Epithelial cell of umbilical artery (primary cell): Measurements from ENCODE around the gene LDAF1. TPM values are rescaled to one million over a fixed set of nuclear protein-coding genes. Genes with fewer than 3 reads are reported as not detected.

ENCODE experiments used
- total RNA-seq: library from RNA; depleted of rRNA; stranded (reverse); fragments of >200 nt; gene quantifications from 2 replicates; pipeline ENCODE4 v1.2.3, GENCODE V29; 2014

Gene LDAF1
- total RNA-seq, result 30.2 and 45.1 TPM in 2 replicates

DNA sequence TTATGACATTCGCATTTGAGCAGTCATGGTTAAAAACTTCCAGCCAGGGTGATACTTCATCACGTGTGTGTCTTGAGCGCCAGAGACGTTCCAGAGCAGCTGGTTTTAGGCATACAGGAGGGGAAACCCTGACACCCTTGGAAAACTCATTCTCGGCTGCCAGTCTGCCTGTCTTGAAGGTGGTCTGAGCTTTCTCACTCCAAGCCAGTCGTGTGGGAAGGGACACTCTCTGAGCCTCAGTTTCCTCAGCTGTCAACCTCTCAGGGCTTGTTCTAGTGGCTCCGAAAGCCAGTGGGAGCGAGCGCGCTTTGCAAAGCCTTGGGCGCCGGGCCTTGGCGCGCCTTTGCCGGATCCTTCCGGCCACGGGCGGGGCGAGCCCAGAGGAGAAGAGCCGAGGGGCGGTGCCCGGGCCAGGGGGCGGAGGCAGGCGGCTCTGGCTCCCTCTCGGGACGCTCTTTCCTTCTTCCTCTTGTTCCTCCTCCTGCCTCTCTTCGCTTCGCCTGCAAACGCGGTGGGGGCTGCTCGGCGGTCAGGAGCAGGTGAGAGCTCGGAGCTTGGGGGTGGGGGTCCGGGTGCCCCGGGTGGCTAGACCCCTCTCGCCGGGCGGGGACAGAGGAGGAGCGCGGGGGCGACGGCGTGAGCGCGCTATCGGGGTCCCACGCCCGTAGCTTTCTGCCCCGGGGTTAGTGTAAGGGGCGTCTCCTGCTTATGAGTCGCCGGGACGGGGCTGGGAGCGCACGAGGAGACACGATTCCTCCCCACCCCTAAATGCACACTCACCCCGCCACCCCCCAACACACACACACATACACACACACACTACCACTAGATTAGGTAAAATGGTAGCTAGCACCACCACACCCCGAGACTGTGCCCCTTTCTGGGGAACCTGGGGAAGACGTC, at the start of gene LDAF1:
Gene LDAF1, plus strand, starts transcription at position 467 of the 903 bp plus-strand sequence. CDS start 2,509 bp downstream, outside the sequence.

DNA sequence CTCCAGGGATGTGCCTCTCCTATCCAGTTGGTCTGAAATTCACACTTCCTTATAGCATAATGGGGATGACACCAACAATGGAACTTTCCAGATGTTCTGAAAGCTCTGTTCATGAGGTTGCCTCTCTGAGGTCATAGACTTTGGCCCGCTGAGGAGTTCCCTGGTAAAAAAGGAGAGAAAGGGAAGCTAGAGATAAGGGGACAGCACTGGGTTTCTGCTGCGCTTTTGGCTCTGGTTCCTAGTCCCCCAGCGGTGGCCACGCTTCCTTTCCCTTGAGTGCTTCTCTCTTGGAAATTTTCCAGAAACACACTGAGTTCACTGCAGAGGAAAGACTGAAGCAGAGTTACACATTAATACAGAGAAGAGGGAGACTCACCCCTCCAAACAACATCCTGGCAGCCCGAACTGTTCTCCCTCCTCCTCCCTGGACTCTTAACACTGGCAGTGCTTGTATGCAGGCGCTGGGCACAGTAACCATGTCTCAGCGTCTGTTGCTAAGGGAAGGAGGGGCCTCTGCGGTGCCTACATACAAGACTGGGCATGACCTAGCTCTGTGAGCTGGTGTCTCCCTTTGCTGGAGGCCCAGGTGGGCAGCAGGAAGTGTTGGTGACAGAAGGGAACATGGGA, 8.0 kb upstream of the LDAF1 start, which contains the start of gene DNAH3:
Gene DNAH3, minus strand, starts transcription at position 472 of the 627 bp plus-strand sequence. CDS start 527 bp downstream, outside the sequence.

DNA sequence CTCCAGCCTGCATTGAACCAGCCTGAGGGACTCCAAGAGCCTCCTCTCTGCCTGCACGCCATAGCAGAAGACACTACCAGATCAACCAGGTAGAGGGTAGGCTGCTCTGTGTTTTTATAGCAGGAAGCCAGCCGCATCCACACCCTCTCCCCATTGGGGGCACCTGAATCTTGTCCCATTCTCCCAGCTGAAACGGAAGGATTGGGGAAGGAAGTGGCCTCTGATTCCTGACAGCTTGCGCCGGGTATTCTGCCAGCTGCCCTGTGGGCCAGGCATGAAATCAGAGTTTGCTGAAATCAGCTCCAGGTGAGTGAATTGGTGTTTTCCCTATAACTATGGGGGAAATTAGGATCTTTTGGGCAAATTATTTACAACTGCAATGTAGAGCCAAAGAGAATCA, 53.0 kb downstream of the LDAF1 start, which contains the start of gene ZP2:
Gene ZP2, minus strand, starts transcription at position 89 of the 400 bp plus-strand sequence. Its CDS starts 27 bp downstream, at position 62.

Other genes starting within 250 kb of the LDAF1 start
- under 0.01 and 0.15 TPM in 2 replicates for gene DNAH3, start 7.8 kb upstream of the LDAF1 start, total RNA-seq
- gene ZP2, start 52.9 kb downstream of the LDAF1 start, total RNA-seq, result not detected in 2 replicates
- gene ANKS4B, start 75.0 kb downstream of the LDAF1 start, total RNA-seq, result not detected in 2 replicates
- gene CRYM, start 119.6 kb downstream of the LDAF1 start, total RNA-seq, result not detected in 2 replicates